ENCODE data around the gene DPF1. TPM values are rescaled to one million over a fixed set of nuclear protein-coding genes. Genes with fewer than 3 reads are reported as not detected.

Gene DPF1
- total RNA-seq, 2 experiments from 2014 or later: 7.6 to 11.3 TPM

GRCh38 chr19:38206006-38206745 lies 17.8 kb downstream of the DPF1 start:
- no peaks in the 10 kb centered on the region for H3K4me1 ChIP-seq (ENCODE audit: insufficient read depth, low read length, poor library complexity, severe bottlenecking)
- DNase-seq (ENCODE audit: low spot score): no peak
- H3K27ac ChIP-seq (ENCODE audit: low read depth, low read length, poor library complexity, severe bottlenecking): no peak overlapping the region
- H3K9me2 ChIP-seq (ENCODE audit: insufficient read depth, low read length): no peaks in the 10 kb centered on the region
- CTCF ChIA-PET (ENCODE audit: unreplicated experiment): no interaction called here
- TF ChIP-seq CTCF (conservative IDR thresholded peaks at IDR 0.05; ENCODE audit: low read length) (no peak), EZH2phosphoT487 (IDR thresholded peaks at IDR 0.05; ENCODE audit: borderline replicate concordance, low read depth, low read length) (no peak)
- H3K4me3 ChIP-seq (ENCODE audit: low read depth, low read length, poor library complexity, severe bottlenecking): no peak overlapping the region
- intact Hi-C loops (cut with micrococcal nuclease; ENCODE audit: unreplicated experiment): no loop called here
- POLR2A ChIA-PET: no interaction called here
- no peaks in the 10 kb centered on the region for H3K9me3 ChIP-seq (ENCODE audit: low read length)
- no TSS peak for BruUV-seq (replicated peaks)
- H3K79me2 ChIP-seq (ENCODE audit: insufficient read depth, low read depth, low read length): no peaks in the 10 kb centered on the region
- no peak overlapping the region for H3K4me2 ChIP-seq (ENCODE audit: low read length)
- no peak overlapping the region for H2AFZ ChIP-seq (ENCODE audit: low read length)
- H4K20me1 ChIP-seq (ENCODE audit: insufficient read depth, low read length): no peaks in the 10 kb centered on the region
- H3K36me3 ChIP-seq (ENCODE audit: insufficient read depth, low read length): peaks cover 9% of the 10 kb centered on the region; the same call in 1 of the 2 replicates

- ChIA-PET POLR2A (no interaction called here), CTCF (ENCODE audit: unreplicated experiment) (no interaction called here)
- BruUV-seq (replicated peaks): no TSS peak
- peaks cover 9% of the 10 kb centered on the region; the same call in 1 of the 2 replicates for H3K36me3 ChIP-seq (ENCODE audit: insufficient read depth, low read length)
- no peak overlapping the region for H2AFZ ChIP-seq (ENCODE audit: low read length)
- no peak overlapping the region for H3K4me3 ChIP-seq (ENCODE audit: low read depth, low read length, poor library complexity, severe bottlenecking)
- TF ChIP-seq EZH2phosphoT487 (IDR thresholded peaks at IDR 0.05; ENCODE audit: borderline replicate concordance, low read depth, low read length) (no peak), CTCF (conservative IDR thresholded peaks at IDR 0.05; ENCODE audit: low read length) (no peak)
- no peak overlapping the region for H3K27ac ChIP-seq (ENCODE audit: low read depth, low read length, poor library complexity, severe bottlenecking)
- H3K4me2 ChIP-seq (ENCODE audit: low read length): no peak overlapping the region
- H3K9me2 ChIP-seq (ENCODE audit: insufficient read depth, low read length): no peaks in the 10 kb centered on the region
- no peaks in the 10 kb centered on the region for H3K4me1 ChIP-seq (ENCODE audit: insufficient read depth, low read length, poor library complexity, severe bottlenecking)
- H3K79me2 ChIP-seq (ENCODE audit: insufficient read depth, low read depth, low read length): no peaks in the 10 kb centered on the region
- H4K20me1 ChIP-seq (ENCODE audit: insufficient read depth, low read length): no peaks in the 10 kb centered on the region
- no peak for DNase-seq (ENCODE audit: low spot score)
- intact Hi-C loops (cut with micrococcal nuclease; ENCODE audit: unreplicated experiment): no loop called here
- no peaks in the 10 kb centered on the region for H3K9me3 ChIP-seq (ENCODE audit: low read length)
Observed at GRCh38 chr19:38204728-38205127, 19.3 kb downstream of the DPF1 start.

GRCh38 chr19:38204096-38204495 lies 19.9 kb downstream of the DPF1 start:
- H3K79me2 ChIP-seq (ENCODE audit: insufficient read depth, low read depth, low read length): no peaks in the 10 kb centered on the region
- no peaks in the 10 kb centered on the region for H3K4me1 ChIP-seq (ENCODE audit: insufficient read depth, low read length, poor library complexity, severe bottlenecking)
- no peak overlapping the region for H3K4me2 ChIP-seq (ENCODE audit: low read length)
- no peaks in the 10 kb centered on the region for H3K9me2 ChIP-seq (ENCODE audit: insufficient read depth, low read length)
- H4K20me1 ChIP-seq (ENCODE audit: insufficient read depth, low read length): no peaks in the 10 kb centered on the region
- no peaks in the 10 kb centered on the region for H3K9me3 ChIP-seq (ENCODE audit: low read length)
- no peak for DNase-seq (ENCODE audit: low spot score)
- peaks cover 9% of the 10 kb centered on the region; the same call in 1 of the 2 replicates for H3K36me3 ChIP-seq (ENCODE audit: insufficient read depth, low read length)
- no peak overlapping the region for H3K27ac ChIP-seq (ENCODE audit: low read depth, low read length, poor library complexity, severe bottlenecking)
- TF ChIP-seq CTCF (conservative IDR thresholded peaks at IDR 0.05; ENCODE audit: low read length): no peak
- TF ChIP-seq EZH2phosphoT487 (IDR thresholded peaks at IDR 0.05; ENCODE audit: borderline replicate concordance, low read depth, low read length): no peak
- H3K4me3 ChIP-seq (ENCODE audit: low read depth, low read length, poor library complexity, severe bottlenecking): no peak overlapping the region
- no peak overlapping the region for H2AFZ ChIP-seq (ENCODE audit: low read length)
- POLR2A ChIA-PET: no interaction called here
- intact Hi-C loops (cut with micrococcal nuclease; ENCODE audit: unreplicated experiment): no loop called here
- CTCF ChIA-PET (ENCODE audit: unreplicated experiment): no interaction called here
- BruUV-seq (replicated peaks): no TSS peak
